Measurements from ENCODE around the gene LARGE1.

DNA sequence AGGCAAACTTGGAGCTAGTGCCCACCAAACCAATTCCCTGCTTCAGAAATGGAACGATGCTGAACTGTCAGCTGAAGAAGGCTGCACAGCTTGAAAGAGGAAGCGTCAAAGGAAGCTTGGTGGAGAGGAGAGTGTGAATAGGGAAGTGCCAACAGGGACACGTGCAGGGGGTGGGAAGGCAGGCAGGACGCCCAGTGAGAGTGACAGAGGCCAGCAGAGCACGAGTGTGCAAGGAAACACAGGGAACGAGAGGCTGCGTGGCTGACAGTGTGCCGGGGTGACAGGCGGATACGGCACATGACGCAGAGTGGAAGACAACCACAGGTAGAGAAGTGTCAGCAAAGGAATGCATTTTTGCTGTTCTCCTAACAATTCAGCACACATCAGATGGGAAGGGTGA, 196.4 kb downstream of the LARGE1 start:
- TF ChIP-seq, protein P1, sequence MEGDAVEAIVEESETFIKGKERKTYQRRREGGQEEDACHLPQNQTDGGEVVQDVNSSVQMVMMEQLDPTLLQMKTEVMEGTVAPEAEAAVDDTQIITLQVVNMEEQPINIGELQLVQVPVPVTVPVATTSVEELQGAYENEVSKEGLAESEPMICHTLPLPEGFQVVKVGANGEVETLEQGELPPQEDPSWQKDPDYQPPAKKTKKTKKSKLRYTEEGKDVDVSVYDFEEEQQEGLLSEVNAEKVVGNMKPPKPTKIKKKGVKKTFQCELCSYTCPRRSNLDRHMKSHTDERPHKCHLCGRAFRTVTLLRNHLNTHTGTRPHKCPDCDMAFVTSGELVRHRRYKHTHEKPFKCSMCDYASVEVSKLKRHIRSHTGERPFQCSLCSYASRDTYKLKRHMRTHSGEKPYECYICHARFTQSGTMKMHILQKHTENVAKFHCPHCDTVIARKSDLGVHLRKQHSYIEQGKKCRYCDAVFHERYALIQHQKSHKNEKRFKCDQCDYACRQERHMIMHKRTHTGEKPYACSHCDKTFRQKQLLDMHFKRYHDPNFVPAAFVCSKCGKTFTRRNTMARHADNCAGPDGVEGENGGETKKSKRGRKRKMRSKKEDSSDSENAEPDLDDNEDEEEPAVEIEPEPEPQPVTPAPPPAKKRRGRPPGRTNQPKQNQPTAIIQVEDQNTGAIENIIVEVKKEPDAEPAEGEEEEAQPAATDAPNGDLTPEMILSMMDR (IDR thresholded peaks at IDR 0.05; ENCODE audit: insufficient read depth, low read length, poor library complexity, severe bottlenecking) = no peak
- TF ChIP-seq EZH2phosphoT487 (conservative IDR thresholded peaks at IDR 0.05; ENCODE audit: low read length) = no peak

All from SU-DHL-6 (cell line).